Hepatocyte (in vitro differentiated cells): Measurements from ENCODE around the gene FMO3. TPM values are rescaled to one million over a fixed set of nuclear protein-coding genes. Genes with fewer than 3 reads are reported as not detected.

ENCODE experiments used
- DNase-seq: peaks from one replicate; pipeline ENCODE4 v3.0.0-alpha.2; 2016; ENCODE audit warnings: low spot score
- H2AFZ ChIP-seq: fragments of 200-600 bp; sonication (generic); 2 replicates; pipeline ENCODE4 v1.6.0; 2016; ENCODE audit warnings: antibody characterized with exemption, mild to moderate bottlenecking
- H3K27ac ChIP-seq: fragments of 200-600 bp; sonication (generic); 2 replicates; pipeline ENCODE4 v1.5.1; 2016; ENCODE audit warnings: mild to moderate bottlenecking
- H3K27me3 ChIP-seq: fragments of 200-600 bp; sonication (generic); 2 replicates; pipeline ENCODE4 v1.6.1; 2016
- H3K36me3 ChIP-seq: fragments of 200-600 bp; sonication (generic); replicated peaks from 2 replicates; pipeline ENCODE4 v1.5.1; 2016; ENCODE audit warnings: low read depth; ENCODE audit not compliant: insufficient read depth
- H3K4me1 ChIP-seq: fragments of 200-600 bp; sonication (generic); 2 replicates; pipeline ENCODE4 v1.5.1; 2016; ENCODE audit warnings: mild to moderate bottlenecking, moderate library complexity; ENCODE audit not compliant: insufficient read depth
- H3K4me2 ChIP-seq: fragments of 200-600 bp; sonication (generic); 2 replicates; pipeline ENCODE4 v1.6.0; 2016
- H3K4me3 ChIP-seq: fragments of 200-600 bp; sonication (generic); 2 replicates; pipeline ENCODE4 v1.5.1; 2016; ENCODE audit warnings: mild to moderate bottlenecking
- H3K79me2 ChIP-seq: fragments of 200-600 bp; sonication (generic); 2 replicates; pipeline ENCODE4 v1.6.0; 2017; ENCODE audit warnings: mild to moderate bottlenecking
- H3K9me2 ChIP-seq: fragments of 200-600 bp; sonication (generic); replicated peaks from 2 replicates; pipeline ENCODE4 v1.6.0; 2017; ENCODE audit warnings: mild to moderate bottlenecking; ENCODE audit not compliant: insufficient read depth
- H3K9me3 ChIP-seq: fragments of 200-600 bp; sonication (generic); 2 replicates; pipeline ENCODE4 v1.5.1; 2016; ENCODE audit warnings: low read depth, mild to moderate bottlenecking
- H4K20me1 ChIP-seq: fragments of 200-600 bp; sonication (generic); 2 replicates; pipeline ENCODE4 v1.6.0; 2016; ENCODE audit warnings: mild to moderate bottlenecking; ENCODE audit not compliant: insufficient read depth, poor library complexity, severe bottlenecking
- CTCF ChIP-seq: fragments of 200-600 bp; sonication (generic); IDR thresholded peaks from 2 replicates; pipeline ENCODE4 v1.5.1; 2016; ENCODE audit warnings: antibody characterized with exemption, mild to moderate bottlenecking; ENCODE audit not compliant: poor library complexity
- EZH2 ChIP-seq: fragments of 200-600 bp; sonication (generic); IDR thresholded peaks from 2 replicates; pipeline ENCODE4 v1.6.1; 2016; ENCODE audit warnings: antibody characterized with exemption, mild to moderate bottlenecking, borderline replicate concordance
- EZH2phosphoT487 ChIP-seq: fragments of 200-600 bp; sonication (generic); IDR thresholded peaks from one replicate; pipeline ENCODE4 v1.6.1; 2018; ENCODE audit warnings: antibody characterized with exemption, mild to moderate bottlenecking, low read depth, moderate library complexity; ENCODE audit not compliant: unreplicated experiment, severe bottlenecking
- WGBS: methylation state at CpG from one replicate; pipeline ENCODE4 v1.1.6; 2016; ENCODE audit warnings: low lambda C conversion rate; ENCODE audit errors: missing lambda C conversion rate; 5-methylcytosine and 5-hydroxymethylcytosine counted together
- polyA plus RNA-seq: library from polyadenylated mRNA; unstranded; fragments of >200 nt; fragmentation: Nextera tagmentation; extraction: Ambion mirVana; gene quantifications from 2 replicates; pipeline ENCODE4 v1.2.1, GENCODE V29; 2016
- total RNA-seq: library from RNA; depleted of rRNA; stranded (reverse); fragments of >200 nt; gene quantifications from 2 replicates; pipeline ENCODE4 v1.2.3, GENCODE V29; 2014

The FMO3 gene
- total and polyA plus RNA-seq, 2 experiments from 2014 or later, result 0.52 to 1.6 TPM

GRCh38 chr1:171115280-171115897, 24.7 kb downstream of the FMO3 start:
- Histone ChIP-seq H3K4me3 (no peak overlapping the region), H3K9me2 (no peaks in the 10 kb centered on the region), H2AFZ (no peak overlapping the region), H3K27me3 (no peaks in the 10 kb centered on the region), H3K36me3 (no peaks in the 10 kb centered on the region), H3K4me1 (no peaks in the 10 kb centered on the region), H3K27ac (no peak overlapping the region), H4K20me1 (no peaks in the 10 kb centered on the region), H3K9me3 (no peaks in the 10 kb centered on the region), H3K4me2 (no peak overlapping the region), H3K79me2 (no peaks in the 10 kb centered on the region)
- DNase-seq, result no peak
- 95% methylated on average over 2 of the region's 2 CpGs for WGBS
- no peak for TF ChIP-seq EZH2
- TF ChIP-seq CTCF, result no peak
- TF ChIP-seq EZH2phosphoT487, result no peak

- no peak for TF ChIP-seq CTCF
- no peak for TF ChIP-seq EZH2phosphoT487
- TF ChIP-seq EZH2, result no peak
- H3K27me3 ChIP-seq, result no peaks in the 10 kb centered on the region
- no peak for DNase-seq
- H4K20me1 ChIP-seq, result no peaks in the 10 kb centered on the region
- no peaks in the 10 kb centered on the region for H3K79me2 ChIP-seq
- no peaks in the 10 kb centered on the region for H3K9me3 ChIP-seq
- H3K27ac ChIP-seq, result no peak overlapping the region
- no peak overlapping the region for H3K4me3 ChIP-seq
- no peaks in the 10 kb centered on the region for H3K4me1 ChIP-seq
- no peak overlapping the region for H2AFZ ChIP-seq
- H3K36me3 ChIP-seq, result no peaks in the 10 kb centered on the region
- no peaks in the 10 kb centered on the region for H3K9me2 ChIP-seq
- no peak overlapping the region for H3K4me2 ChIP-seq
- 88% methylated on average over 1 of the region's 1 CpG for WGBS
These were observed 26.0 kb downstream of the FMO3 start for GRCh38 chr1:171116676-171117075.

- no peaks in the 10 kb centered on the region for H3K36me3 ChIP-seq
- H3K79me2 ChIP-seq, result no peaks in the 10 kb centered on the region
- H3K9me3 ChIP-seq, result no peaks in the 10 kb centered on the region
- no peak for DNase-seq
- TF ChIP-seq EZH2, result no peak
- no peak for TF ChIP-seq CTCF
- TF ChIP-seq EZH2phosphoT487, result no peak
- H3K4me2 ChIP-seq, result no peak overlapping the region
- H3K4me1 ChIP-seq, result no peaks in the 10 kb centered on the region
- no peak overlapping the region for H3K27ac ChIP-seq
- H2AFZ ChIP-seq, result no peak overlapping the region
- no peaks in the 10 kb centered on the region for H3K27me3 ChIP-seq
- H3K4me3 ChIP-seq, result no peak overlapping the region
- no peaks in the 10 kb centered on the region for H3K9me2 ChIP-seq
- WGBS, result 93% methylated on average over 6 of the region's 6 CpGs
- no peaks in the 10 kb centered on the region for H4K20me1 ChIP-seq
These were observed 26.4 kb downstream of the FMO3 start for GRCh38 chr1:171117085-171117484.
